SU-DHL-6 (cell line): Measurements from ENCODE around the gene KCNS1.
"Not testable (repeated sequence)": the region's sequence is repeated elsewhere in the genome, so short reads cannot be mapped to it uniquely, and the experiment has no call there.

Experiments
- H2AFZ ChIP-seq: fragments of 200-600 bp; sonication (generic); 2 replicates; pipeline ENCODE4 v1.6.1; 2014; ENCODE audit warnings: low read depth, mild to moderate bottlenecking, moderate library complexity, mixed read lengths, antibody characterized with exemption, low read length; ENCODE audit not compliant: severe bottlenecking
- H3F3A ChIP-seq: fragments of 200-600 bp; shearing (Covaris generic); 2 replicates; pipeline ENCODE4 v1.6.0; 2016; ENCODE audit warnings: antibody characterized with exemption, mild to moderate bottlenecking; ENCODE audit not compliant: insufficient read depth
- H3K27ac ChIP-seq: fragments of 200-600 bp; sonication (generic); 2 replicates; pipeline ENCODE4 v1.5.1; 2016; ENCODE audit warnings: low read depth, mild to moderate bottlenecking, low read length, moderate library complexity, mixed read lengths
- H3K27me3 ChIP-seq: fragments of 200-600 bp; sonication (generic), shearing (Covaris generic); 2 replicates; pipeline ENCODE4 v1.6.0; 2014; ENCODE audit warnings: mild to moderate bottlenecking, low read length
- H3K36me3 ChIP-seq: fragments of 200-600 bp; sonication (generic); 2 replicates; pipeline ENCODE4 v1.6.1; 2014; ENCODE audit warnings: mild to moderate bottlenecking, low read length, mixed read lengths
- H3K4me2 ChIP-seq: fragments of 300-600, 200-600 bp; shearing (Covaris generic), sonication (generic); 2 replicates; pipeline ENCODE4 v1.6.0; 2014; ENCODE audit warnings: low read length, low read depth, mild to moderate bottlenecking; ENCODE audit not compliant: poor library complexity, severe bottlenecking
- H3K4me3 ChIP-seq: fragments of 200-600 bp; sonication (generic); 2 replicates; pipeline ENCODE4 v1.5.1; 2014; ENCODE audit warnings: antibody characterized with exemption, low read length, mild to moderate bottlenecking, mixed read lengths; ENCODE audit not compliant: insufficient read depth, poor library complexity, severe bottlenecking
- H3K79me2 ChIP-seq: fragments of 200-600 bp; sonication (generic); 2 replicates; pipeline ENCODE4 v1.6.1; 2014; ENCODE audit warnings: mild to moderate bottlenecking, low read length, moderate library complexity; ENCODE audit not compliant: insufficient read depth
- H3K9ac ChIP-seq: fragments of 200-600 bp; sonication (generic); 2 replicates; pipeline ENCODE4 v1.7.0; 2014; ENCODE audit warnings: mild to moderate bottlenecking, low read length
- H3K9me2 ChIP-seq: fragments of 200-600 bp; sonication (generic); replicated peaks from 2 replicates; pipeline ENCODE4 v1.6.1; 2014; ENCODE audit warnings: low read length; ENCODE audit not compliant: insufficient read depth
- H3K9me3 ChIP-seq: fragments of 200-600 bp; sonication (generic); 2 replicates; pipeline ENCODE4 v1.6.1; 2014; ENCODE audit warnings: low read length, mixed read lengths; ENCODE audit not compliant: insufficient read depth
- H4K20me1 ChIP-seq: fragments of 200-600 bp; sonication (generic); 2 replicates; pipeline ENCODE4 v1.6.1; 2014; ENCODE audit warnings: low read depth, mild to moderate bottlenecking, antibody characterized with exemption, low read length, moderate library complexity, mixed read lengths
- EZH2phosphoT487 ChIP-seq: fragments of 200-600 bp; sonication (generic), shearing (Covaris generic); conservative IDR thresholded peaks from 2 replicates; pipeline ENCODE4 v1.6.1; 2018; ENCODE audit warnings: mild to moderate bottlenecking, antibody characterized with exemption, low read length, moderate library complexity, mixed read lengths
- TF ChIP-seq, protein P1 (sequence below): fragments of 200-600 bp; sonication (generic); IDR thresholded peaks from one replicate; pipeline ENCODE4 v1.5.1; 2017; ENCODE audit warnings: antibody characterized with exemption, mild to moderate bottlenecking, low read length, moderate library complexity; ENCODE audit not compliant: insufficient read depth, poor library complexity, severe bottlenecking

The KCNS1 gene, protein sequence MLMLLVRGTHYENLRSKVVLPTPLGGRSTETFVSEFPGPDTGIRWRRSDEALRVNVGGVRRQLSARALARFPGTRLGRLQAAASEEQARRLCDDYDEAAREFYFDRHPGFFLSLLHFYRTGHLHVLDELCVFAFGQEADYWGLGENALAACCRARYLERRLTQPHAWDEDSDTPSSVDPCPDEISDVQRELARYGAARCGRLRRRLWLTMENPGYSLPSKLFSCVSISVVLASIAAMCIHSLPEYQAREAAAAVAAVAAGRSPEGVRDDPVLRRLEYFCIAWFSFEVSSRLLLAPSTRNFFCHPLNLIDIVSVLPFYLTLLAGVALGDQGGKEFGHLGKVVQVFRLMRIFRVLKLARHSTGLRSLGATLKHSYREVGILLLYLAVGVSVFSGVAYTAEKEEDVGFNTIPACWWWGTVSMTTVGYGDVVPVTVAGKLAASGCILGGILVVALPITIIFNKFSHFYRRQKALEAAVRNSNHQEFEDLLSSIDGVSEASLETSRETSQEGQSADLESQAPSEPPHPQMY

DNA sequence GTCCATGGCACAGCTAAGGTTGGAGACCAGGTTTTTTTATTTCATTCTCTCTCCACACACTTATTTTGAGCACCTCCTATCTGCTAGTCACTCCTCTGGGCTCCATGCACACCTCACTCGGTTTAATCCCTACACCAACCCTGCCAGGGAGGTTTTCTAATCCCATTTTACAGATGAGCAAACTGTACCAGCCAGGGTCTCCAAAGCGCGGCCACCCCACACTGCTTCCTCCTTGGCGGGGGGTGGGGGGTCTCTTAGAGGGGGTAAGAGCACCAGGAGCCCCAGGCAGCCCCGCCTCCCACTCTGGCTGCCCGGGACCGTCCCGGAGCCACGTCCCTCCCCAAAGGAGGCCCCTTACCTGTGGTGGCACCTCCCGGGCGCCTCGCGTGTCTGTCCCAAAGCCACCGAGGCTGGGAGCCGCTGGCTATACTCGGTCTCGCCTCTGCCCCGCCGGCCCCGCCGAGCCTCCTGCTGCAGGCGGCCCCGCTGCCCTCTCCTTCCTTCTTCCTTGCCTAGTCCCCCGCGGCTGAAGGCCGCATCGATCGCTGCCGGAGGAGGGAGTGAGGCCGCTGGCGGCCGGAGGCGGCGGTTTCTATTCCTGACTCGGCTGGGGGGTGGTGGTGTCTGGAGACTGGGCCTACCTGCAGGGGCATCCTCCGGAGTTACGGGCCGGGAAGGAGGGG lies at the start of gene KCNS1:
Gene KCNS1, minus strand, starts transcription at position 565 of the 683 bp plus-strand sequence. CDS start 1,891 bp downstream, outside the sequence.
- Histone ChIP-seq H3K27me3 (no peaks in the 10 kb centered on the region), H3K36me3 (no peaks in the 10 kb centered on the region), H3F3A (no peaks in the 10 kb centered on the region), H2AFZ (peak within 1 kb of the TSS; percentile 69), H3K27ac (no peak within 1 kb of the TSS), H3K9me3 (no peaks in the 10 kb centered on the region), H3K79me2 (no peaks in the 10 kb centered on the region), H3K9me2 (no peaks in the 10 kb centered on the region), H3K4me3 (no peak within 1 kb of the TSS), H3K9ac (no peak within 1 kb of the TSS), H4K20me1 (no peaks in the 10 kb centered on the region), H3K4me2 (no peak within 1 kb of the TSS)
- TF ChIP-seq, protein P1, sequence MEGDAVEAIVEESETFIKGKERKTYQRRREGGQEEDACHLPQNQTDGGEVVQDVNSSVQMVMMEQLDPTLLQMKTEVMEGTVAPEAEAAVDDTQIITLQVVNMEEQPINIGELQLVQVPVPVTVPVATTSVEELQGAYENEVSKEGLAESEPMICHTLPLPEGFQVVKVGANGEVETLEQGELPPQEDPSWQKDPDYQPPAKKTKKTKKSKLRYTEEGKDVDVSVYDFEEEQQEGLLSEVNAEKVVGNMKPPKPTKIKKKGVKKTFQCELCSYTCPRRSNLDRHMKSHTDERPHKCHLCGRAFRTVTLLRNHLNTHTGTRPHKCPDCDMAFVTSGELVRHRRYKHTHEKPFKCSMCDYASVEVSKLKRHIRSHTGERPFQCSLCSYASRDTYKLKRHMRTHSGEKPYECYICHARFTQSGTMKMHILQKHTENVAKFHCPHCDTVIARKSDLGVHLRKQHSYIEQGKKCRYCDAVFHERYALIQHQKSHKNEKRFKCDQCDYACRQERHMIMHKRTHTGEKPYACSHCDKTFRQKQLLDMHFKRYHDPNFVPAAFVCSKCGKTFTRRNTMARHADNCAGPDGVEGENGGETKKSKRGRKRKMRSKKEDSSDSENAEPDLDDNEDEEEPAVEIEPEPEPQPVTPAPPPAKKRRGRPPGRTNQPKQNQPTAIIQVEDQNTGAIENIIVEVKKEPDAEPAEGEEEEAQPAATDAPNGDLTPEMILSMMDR: no peak
- no peak for TF ChIP-seq EZH2phosphoT487

DNA sequence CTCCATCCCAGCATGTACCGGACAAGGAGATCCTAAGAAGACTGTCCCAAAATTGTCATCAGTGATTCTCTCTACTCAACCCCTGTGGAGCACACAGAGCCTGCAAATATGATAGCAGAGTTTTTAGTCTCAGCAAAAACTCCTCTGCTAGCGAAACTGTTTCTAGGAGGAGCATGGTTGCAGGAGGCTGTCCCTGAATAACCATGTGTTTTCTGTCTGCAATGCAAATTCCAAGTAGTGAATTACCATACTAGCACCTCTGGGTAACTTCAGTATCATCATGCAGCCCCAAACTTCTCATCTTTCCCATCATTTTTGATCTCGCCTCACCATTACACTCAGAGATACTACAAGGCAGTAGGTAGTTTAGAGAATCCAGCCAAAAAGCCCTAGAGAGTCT lies 48.1 kb upstream of the KCNS1 start:
- Histone ChIP-seq H2AFZ (no peak overlapping the region), H3K4me2 (no peak overlapping the region), H3K27me3 (no peaks in the 10 kb centered on the region), H3F3A (no peaks in the 10 kb centered on the region), H3K79me2 (no peaks in the 10 kb centered on the region), H3K9me2 (no peaks in the 10 kb centered on the region), H3K4me3 (no peak overlapping the region), H3K27ac (no peak overlapping the region), H3K9ac (no peak overlapping the region), H3K36me3 (no peaks in the 10 kb centered on the region), H3K9me3 (no peaks in the 10 kb centered on the region), H4K20me1 (no peaks in the 10 kb centered on the region)
- TF ChIP-seq, protein P1: no peak
- TF ChIP-seq EZH2phosphoT487: no peak

DNA sequence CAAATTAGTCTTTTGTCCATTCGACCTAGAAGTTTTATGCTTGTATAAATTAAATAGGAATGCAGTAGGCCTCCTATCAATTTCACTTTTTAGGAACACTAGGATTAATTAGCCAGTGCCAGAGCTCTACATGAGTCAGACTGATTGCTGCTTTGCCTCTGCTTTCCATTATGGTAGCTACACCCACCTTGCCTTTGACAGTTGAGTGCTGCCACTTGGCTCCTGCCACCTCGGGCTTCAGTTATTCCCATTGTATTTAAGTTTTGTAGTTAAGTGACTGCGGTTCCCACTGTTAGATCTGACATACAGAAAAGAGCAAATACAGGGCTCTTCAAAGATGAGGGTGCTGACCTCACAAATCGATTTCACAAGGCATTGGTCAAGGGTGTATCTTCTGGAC lies 39.9 kb upstream of the KCNS1 start:
- Histone ChIP-seq H3K9ac (no peak overlapping the region), H3K27me3 (no peaks in the 10 kb centered on the region), H4K20me1 (no peaks in the 10 kb centered on the region)

DNA sequence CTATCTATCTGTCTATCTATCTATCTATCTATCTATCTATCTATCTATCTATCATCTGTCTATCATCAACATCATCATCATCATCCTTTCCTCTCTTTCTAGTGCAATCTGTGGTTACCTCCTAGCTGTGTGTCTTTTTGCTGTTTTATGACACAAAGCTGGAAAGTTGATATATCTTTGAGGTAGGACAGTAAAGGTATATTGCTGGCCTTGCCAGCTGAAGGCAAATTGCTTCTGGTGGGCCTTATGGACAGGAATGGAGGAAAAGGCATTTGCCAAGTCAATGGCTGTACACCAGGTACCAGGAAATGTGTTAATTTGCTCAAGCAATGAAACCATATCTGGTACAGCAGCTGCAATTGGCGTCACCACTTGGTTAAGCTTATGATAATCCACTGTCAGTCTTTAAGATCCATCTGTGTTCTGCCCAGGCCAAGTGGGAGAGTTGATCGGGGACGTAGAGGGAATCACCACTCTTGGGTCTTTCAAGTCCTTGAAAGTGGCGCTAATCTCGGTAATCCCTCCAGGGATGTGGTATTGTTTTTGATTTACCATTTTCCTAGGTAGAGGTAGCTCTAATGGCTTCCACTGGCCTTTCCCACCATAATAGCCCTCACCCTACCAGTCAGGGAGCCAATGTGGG lies 38.9 kb upstream of the KCNS1 start:
- H3F3A ChIP-seq, H3K9ac ChIP-seq, H3K36me3 ChIP-seq, H3K79me2 ChIP-seq, H3K9me2 ChIP-seq, H3K9me3 ChIP-seq, H3K4me3 ChIP-seq, H3K4me2 ChIP-seq, H2AFZ ChIP-seq, H3K27ac ChIP-seq, H4K20me1 ChIP-seq, H3K27me3 ChIP-seq: not testable (repeated sequence)

More for the DNA sequence above, 39.9 kb upstream of the KCNS1 start:
- no peak overlapping the region for H3K4me2 ChIP-seq
- H3K9me2 ChIP-seq: no peaks in the 10 kb centered on the region
- H3K4me3 ChIP-seq: no peak overlapping the region
- H3K9me3 ChIP-seq: no peaks in the 10 kb centered on the region
- no peaks in the 10 kb centered on the region for H3F3A ChIP-seq
- no peaks in the 10 kb centered on the region for H3K36me3 ChIP-seq
- H3K79me2 ChIP-seq: no peaks in the 10 kb centered on the region
- H3K27ac ChIP-seq: no peak overlapping the region
- TF ChIP-seq EZH2phosphoT487: no peak
- TF ChIP-seq, protein P1: no peak
- no peak overlapping the region for H2AFZ ChIP-seq
